ENCODE data around the gene VTN. TPM values are rescaled to one million over a fixed set of nuclear protein-coding genes. Genes with fewer than 3 reads are reported as not detected.

The VTN gene
- total RNA-seq, 1 donor from 2014 or later = 0.18 TPM

DNA sequence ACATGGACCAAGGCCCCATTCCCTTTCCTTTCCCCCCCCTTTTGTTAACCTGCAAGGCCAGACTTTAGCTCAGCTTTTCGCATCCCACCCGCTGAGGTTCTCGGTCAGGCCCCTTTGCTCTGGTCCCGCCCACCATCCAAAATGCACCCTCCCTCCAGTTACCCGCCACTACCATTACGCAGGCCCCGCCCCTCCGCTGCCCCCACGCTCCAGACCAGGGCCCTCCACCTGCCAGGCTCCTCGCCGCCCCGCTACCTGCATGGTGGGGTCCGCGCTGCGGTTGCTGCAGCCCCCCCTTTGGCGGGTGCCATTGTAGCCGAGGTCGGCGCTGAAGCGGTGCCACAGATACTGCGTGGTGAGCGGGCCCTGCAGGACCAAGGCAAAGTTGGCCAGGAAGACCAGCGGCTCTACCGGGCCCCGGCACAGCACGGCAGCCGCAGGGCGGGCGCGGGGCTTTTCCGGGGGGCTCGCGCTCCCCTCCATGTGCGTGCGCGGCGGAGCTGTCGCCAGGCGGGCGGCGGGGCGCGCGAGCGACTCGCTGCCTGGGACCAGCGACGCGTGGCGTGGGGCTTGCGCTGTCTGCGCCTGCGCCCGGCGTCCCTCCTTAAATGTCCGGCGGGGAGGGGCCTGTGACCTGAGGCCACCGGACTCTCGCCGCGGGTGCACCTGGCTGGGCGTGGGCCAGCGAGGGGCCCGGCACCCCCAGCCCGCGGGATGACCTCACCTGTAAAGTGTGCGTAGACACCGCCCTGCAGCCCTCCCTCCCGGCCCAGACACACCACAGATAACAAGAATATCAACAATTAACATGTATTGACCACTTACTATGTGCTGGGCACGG lies 35.7 kb upstream of the VTN start, which contains the start of gene SLC46A1:
SLC46A1 (minus strand) TSS at position 581 of the 841 bp plus-strand sequence; CDS start at position 483, 98 bp downstream.
- TF ChIP-seq, protein P1, sequence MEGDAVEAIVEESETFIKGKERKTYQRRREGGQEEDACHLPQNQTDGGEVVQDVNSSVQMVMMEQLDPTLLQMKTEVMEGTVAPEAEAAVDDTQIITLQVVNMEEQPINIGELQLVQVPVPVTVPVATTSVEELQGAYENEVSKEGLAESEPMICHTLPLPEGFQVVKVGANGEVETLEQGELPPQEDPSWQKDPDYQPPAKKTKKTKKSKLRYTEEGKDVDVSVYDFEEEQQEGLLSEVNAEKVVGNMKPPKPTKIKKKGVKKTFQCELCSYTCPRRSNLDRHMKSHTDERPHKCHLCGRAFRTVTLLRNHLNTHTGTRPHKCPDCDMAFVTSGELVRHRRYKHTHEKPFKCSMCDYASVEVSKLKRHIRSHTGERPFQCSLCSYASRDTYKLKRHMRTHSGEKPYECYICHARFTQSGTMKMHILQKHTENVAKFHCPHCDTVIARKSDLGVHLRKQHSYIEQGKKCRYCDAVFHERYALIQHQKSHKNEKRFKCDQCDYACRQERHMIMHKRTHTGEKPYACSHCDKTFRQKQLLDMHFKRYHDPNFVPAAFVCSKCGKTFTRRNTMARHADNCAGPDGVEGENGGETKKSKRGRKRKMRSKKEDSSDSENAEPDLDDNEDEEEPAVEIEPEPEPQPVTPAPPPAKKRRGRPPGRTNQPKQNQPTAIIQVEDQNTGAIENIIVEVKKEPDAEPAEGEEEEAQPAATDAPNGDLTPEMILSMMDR (IDR thresholded peaks at IDR 0.05) = no peak
- Mint-ChIP-seq H3K4me1 (peaks cover 8% of the 10 kb centered on the region), H3K9me3 (no peaks in the 10 kb centered on the region), H3K27me3 (peaks cover 4% of the 10 kb centered on the region), H3K36me3 (ENCODE audit: low read depth) (no peaks in the 10 kb centered on the region), H3K27ac (peak within 1 kb of the TSS; percentile 41), H3K4me3 (peak within 1 kb of the TSS; percentile 83)
- peak; percentile 52 for DNase-seq
- POLR2A ChIA-PET = interaction anchor here (1.0 kb wide), 1 partner anchor 11 kb away, joined by 3 read pairs; no protein-coding TSS in a partner anchor
- ATAC-seq (ENCODE audit: low read depth) = peak; percentile 88
- intact Hi-C loops (cut with micrococcal nuclease) = loop anchor here (1.0 kb wide), 3 partner anchors 11 to 71 kb away; partner anchors contain the start of genes IFT20, SARM1 and TNFAIP1
- CTCF ChIA-PET = interaction anchor here (5.1 kb wide), 1 partner anchor 11 kb away, joined by 26 read pairs; no protein-coding TSS in a partner anchor

DNA sequence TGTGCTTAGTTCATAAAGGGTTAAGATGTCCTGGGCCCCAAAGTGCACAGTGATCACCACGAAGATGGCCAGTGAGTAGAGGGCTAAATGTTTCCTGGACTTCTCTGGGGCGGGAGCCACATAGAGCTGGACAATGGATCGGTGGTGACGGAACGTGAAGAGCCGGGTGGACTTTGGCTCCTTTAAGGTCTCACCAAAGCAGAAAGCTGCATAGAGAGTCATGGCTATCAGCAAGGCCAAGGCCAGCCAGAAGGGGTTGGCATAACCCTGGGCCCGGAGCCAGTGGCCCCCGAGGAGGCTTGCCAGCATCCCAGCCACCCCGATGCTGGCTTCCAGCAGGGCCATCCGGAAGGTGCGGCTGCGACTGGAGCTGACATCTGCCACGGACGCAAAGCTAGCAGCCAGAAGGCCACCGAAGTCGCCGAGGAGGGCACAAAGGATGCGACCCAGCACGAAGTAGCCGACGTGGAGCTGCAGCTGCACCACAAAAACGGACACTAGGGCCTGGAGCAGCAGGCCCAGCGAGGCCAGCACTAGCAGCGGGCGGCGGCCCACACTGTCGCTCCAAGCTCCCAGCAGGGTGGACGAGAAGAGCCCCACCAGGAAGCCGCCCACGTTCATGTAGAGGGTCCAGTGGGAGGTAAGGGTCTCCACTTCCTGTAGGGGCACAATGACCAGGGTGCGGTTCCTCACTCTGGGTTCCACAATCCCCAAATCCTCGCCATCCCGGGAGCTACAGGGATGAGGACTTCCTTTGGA lies 34.9 kb upstream of the VTN start:
- intact Hi-C loops (cut with micrococcal nuclease) = no loop called here
- Mint-ChIP-seq H3K9me3 (no peaks in the 10 kb centered on the region), H3K36me3 (ENCODE audit: low read depth) (no peaks in the 10 kb centered on the region), H3K4me1 (peaks cover 8% of the 10 kb centered on the region), H3K4me3 (peak overlapping the region; percentile 78), H3K27ac (no peak overlapping the region), H3K27me3 (peaks cover 4% of the 10 kb centered on the region)
- TF ChIP-seq, protein P1 (IDR thresholded peaks at IDR 0.05) = no peak
- ChIA-PET CTCF (interaction anchor here (5.1 kb wide), 1 partner anchor 11 kb away, joined by 26 read pairs; no protein-coding TSS in a partner anchor), POLR2A (interaction anchor here (0.6 kb wide), 1 partner anchor 33 kb away, joined by 7 read pairs; no protein-coding TSS in a partner anchor)
- ATAC-seq (ENCODE audit: low read depth) = no peak
- DNase-seq = no peak

DNA sequence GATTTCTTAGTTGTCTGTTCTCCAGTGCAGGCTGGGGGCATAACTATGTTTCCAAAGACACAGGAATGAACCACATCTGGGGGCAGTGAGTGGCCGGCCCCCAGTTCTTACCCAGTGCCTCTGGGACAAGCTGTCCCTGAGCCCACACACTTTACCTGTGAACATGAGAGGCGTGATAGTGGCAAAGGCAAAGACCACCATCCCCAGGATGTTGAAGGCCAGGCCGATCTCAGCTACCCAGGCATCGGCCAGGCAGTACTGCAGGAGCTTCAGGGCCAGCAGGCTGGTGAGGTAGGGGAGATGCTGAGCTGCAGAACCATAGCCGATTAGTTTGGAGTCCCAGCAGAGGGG lies 34.3 kb upstream of the VTN start:
- Mint-ChIP-seq H3K9me3 (no peaks in the 10 kb centered on the region), H3K27ac (no peak overlapping the region), H3K4me3 (no peak overlapping the region), H3K27me3 (peaks cover 4% of the 10 kb centered on the region), H3K4me1 (peaks cover 8% of the 10 kb centered on the region), H3K36me3 (ENCODE audit: low read depth) (no peaks in the 10 kb centered on the region)
- CTCF ChIA-PET = interaction anchor here (5.1 kb wide), 1 partner anchor 12 kb away, joined by 26 read pairs; no protein-coding TSS in a partner anchor
- DNase-seq = no peak
- intact Hi-C loops (cut with micrococcal nuclease) = no loop called here
- POLR2A ChIA-PET = interaction anchor here (0.6 kb wide), 1 partner anchor 33 kb away, joined by 7 read pairs; no protein-coding TSS in a partner anchor
- ATAC-seq (ENCODE audit: low read depth) = no peak
- TF ChIP-seq, protein P1 (IDR thresholded peaks at IDR 0.05) = no peak

DNA sequence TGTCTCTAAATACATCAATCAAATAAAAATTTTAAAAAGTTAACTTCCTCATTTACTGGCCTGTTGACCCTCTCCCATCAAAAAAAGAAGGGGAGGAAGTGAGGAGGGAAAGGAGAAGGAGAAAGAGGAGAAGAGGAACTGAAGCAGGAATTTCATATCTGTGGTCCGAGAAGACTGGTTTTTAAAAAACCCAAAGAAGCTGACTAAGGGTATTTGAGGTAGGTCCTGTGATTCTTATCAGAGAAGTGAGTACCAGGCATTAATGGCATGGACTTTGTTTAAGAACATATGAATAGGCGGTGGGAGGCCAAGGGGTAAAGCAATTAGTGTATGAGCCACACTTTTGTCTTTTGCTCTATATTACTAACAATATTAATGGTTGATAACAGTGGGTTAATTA lies 33.9 kb upstream of the VTN start:
- H3K4me3 Mint-ChIP-seq = peak overlapping the region; percentile 6
- no peaks in the 10 kb centered on the region for H3K9me3 Mint-ChIP-seq
- H3K27ac Mint-ChIP-seq = no peak overlapping the region
- peaks cover 4% of the 10 kb centered on the region for H3K27me3 Mint-ChIP-seq
- H3K4me1 Mint-ChIP-seq = peaks cover 8% of the 10 kb centered on the region
- ATAC-seq (ENCODE audit: low read depth) (no peak), DNase-seq (no peak)
- TF ChIP-seq, protein P1 (IDR thresholded peaks at IDR 0.05) = no peak
- POLR2A ChIA-PET = interaction anchor here (0.6 kb wide), 1 partner anchor 32 kb away, joined by 7 read pairs; no protein-coding TSS in a partner anchor
- intact Hi-C loops (cut with micrococcal nuclease) = no loop called here
- H3K36me3 Mint-ChIP-seq (ENCODE audit: low read depth) = no peaks in the 10 kb centered on the region
- CTCF ChIA-PET = interaction anchor here (5.1 kb wide), 1 partner anchor 12 kb away, joined by 26 read pairs; no protein-coding TSS in a partner anchor

Measured in activated B cell treated with CpG ODN at 0.5 μM for 24 hours (primary cell).